Panc1 (cell line): ENCODE data around the gene KIF21B.

Experiments used
- POLR2AphosphoS5 ChIP-seq: IDR thresholded peaks from 2 replicates; pipeline ENCODE4 v1.6.1; 2012; ENCODE audit warnings: mild to moderate bottlenecking, low read depth, low read length, moderate library complexity
- SIN3A ChIP-seq: IDR thresholded peaks from 2 replicates; pipeline ENCODE4 v1.6.1; 2012; ENCODE audit warnings: low read depth, mild to moderate bottlenecking, low read length, moderate library complexity, borderline replicate concordance; ENCODE audit not compliant: insufficient read depth
- TCF7L2 ChIP-seq: IDR thresholded peaks from 2 replicates; pipeline ENCODE4 v1.6.1; 2011; ENCODE audit warnings: mild to moderate bottlenecking, low read depth, low read length, inconsistent platforms
- TF ChIP-seq, protein P1 (sequence below): fragments of 450-650 bp; IDR thresholded peaks from 2 replicates; pipeline ENCODE4 v1.5.1; 2017; ENCODE audit warnings: mild to moderate bottlenecking
- TF ChIP-seq, protein P2 (sequence below), 2 experiments: IDR thresholded peaks; 2 replicates each; pipeline ENCODE4 v1.6.1; 2011 to 2012; ENCODE audit warnings: low read depth in 2 of 2, control low read depth in 1 of 2, low read length in 1 of 2, mild to moderate bottlenecking in 1 of 2, moderate library complexity in 1 of 2; ENCODE audit not compliant: insufficient read depth in 1 of 2

GRCh38 chr1:201054091-201054543, 30.6 kb upstream of the KIF21B start:
- TF ChIP-seq, protein P1, sequence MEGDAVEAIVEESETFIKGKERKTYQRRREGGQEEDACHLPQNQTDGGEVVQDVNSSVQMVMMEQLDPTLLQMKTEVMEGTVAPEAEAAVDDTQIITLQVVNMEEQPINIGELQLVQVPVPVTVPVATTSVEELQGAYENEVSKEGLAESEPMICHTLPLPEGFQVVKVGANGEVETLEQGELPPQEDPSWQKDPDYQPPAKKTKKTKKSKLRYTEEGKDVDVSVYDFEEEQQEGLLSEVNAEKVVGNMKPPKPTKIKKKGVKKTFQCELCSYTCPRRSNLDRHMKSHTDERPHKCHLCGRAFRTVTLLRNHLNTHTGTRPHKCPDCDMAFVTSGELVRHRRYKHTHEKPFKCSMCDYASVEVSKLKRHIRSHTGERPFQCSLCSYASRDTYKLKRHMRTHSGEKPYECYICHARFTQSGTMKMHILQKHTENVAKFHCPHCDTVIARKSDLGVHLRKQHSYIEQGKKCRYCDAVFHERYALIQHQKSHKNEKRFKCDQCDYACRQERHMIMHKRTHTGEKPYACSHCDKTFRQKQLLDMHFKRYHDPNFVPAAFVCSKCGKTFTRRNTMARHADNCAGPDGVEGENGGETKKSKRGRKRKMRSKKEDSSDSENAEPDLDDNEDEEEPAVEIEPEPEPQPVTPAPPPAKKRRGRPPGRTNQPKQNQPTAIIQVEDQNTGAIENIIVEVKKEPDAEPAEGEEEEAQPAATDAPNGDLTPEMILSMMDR: no peak
- TF ChIP-seq, protein P2, sequence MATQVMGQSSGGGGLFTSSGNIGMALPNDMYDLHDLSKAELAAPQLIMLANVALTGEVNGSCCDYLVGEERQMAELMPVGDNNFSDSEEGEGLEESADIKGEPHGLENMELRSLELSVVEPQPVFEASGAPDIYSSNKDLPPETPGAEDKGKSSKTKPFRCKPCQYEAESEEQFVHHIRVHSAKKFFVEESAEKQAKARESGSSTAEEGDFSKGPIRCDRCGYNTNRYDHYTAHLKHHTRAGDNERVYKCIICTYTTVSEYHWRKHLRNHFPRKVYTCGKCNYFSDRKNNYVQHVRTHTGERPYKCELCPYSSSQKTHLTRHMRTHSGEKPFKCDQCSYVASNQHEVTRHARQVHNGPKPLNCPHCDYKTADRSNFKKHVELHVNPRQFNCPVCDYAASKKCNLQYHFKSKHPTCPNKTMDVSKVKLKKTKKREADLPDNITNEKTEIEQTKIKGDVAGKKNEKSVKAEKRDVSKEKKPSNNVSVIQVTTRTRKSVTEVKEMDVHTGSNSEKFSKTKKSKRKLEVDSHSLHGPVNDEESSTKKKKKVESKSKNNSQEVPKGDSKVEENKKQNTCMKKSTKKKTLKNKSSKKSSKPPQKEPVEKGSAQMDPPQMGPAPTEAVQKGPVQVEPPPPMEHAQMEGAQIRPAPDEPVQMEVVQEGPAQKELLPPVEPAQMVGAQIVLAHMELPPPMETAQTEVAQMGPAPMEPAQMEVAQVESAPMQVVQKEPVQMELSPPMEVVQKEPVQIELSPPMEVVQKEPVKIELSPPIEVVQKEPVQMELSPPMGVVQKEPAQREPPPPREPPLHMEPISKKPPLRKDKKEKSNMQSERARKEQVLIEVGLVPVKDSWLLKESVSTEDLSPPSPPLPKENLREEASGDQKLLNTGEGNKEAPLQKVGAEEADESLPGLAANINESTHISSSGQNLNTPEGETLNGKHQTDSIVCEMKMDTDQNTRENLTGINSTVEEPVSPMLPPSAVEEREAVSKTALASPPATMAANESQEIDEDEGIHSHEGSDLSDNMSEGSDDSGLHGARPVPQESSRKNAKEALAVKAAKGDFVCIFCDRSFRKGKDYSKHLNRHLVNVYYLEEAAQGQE (IDR thresholded peaks at IDR 0.05; ENCODE audit: insufficient read depth in 1 of 2, low read depth in 2 of 2, low read length in 1 of 2): no peak
- TF ChIP-seq POLR2AphosphoS5: no peak
- TF ChIP-seq SIN3A: no peak
- no peak for TF ChIP-seq TCF7L2
